Measurements from ENCODE around the gene LMF2. TPM values are rescaled to one million over a fixed set of nuclear protein-coding genes. Genes with fewer than 3 reads are reported as not detected.

LMF2 gene
- total and polyA plus RNA-seq, 4 donors = 20.0 to 123 (median 53.9) TPM

- no peaks in the 10 kb centered on the region for H3K27me3 ChIP-seq (ENCODE audit: control insufficient read depth in 1 of 2, insufficient read depth in 2 of 2, low read length in 1 of 2)
- 80 to 84% methylated on average over 6 of the region's 6 CpGs for WGBS, 2 donors
- H3K4me3 ChIP-seq (ENCODE audit: low read length in 2 of 2) = no peak overlapping the region
- no peaks in the 10 kb centered on the region for H3K4me1 ChIP-seq (ENCODE audit: control insufficient read depth in 1 of 2, insufficient read depth in 2 of 2, low read length in 2 of 2)
- no peaks in the 10 kb centered on the region for H3K36me3 ChIP-seq (ENCODE audit: control insufficient read depth in 1 of 2, insufficient read depth in 2 of 2, low read length in 1 of 2)
- H3K9me3 ChIP-seq (ENCODE audit: control insufficient read depth, low read length) = no peaks in the 10 kb centered on the region
- intact Hi-C loops (cut with DNase I) = loop anchor here in 1 of 2 donors (2.0 kb wide), 1 partner anchor 31 kb away; the partner anchor contains the start of gene LMF2
- DNase-seq = no peak
- ATAC-seq (ENCODE audit: low FRiP score) = no peak
- no peak overlapping the region for H3K27ac ChIP-seq (ENCODE audit: low read depth in 1 of 2, low read length in 2 of 2)
Measured at GRCh38 chr22:50475652-50476002, 31.9 kb downstream of the LMF2 start.

GRCh38 chr22:50474710-50475651 lies 32.5 kb downstream of the LMF2 start, which contains the start of gene SBF1:
TSS of gene SBF1 (minus strand) at chr22:50475035. CDS start at chr22:50474840, 195 bp downstream.
- Histone ChIP-seq H3K4me3 (ENCODE audit: low read length in 2 of 2) (peak within 1 kb of the TSS; percentile 91 to 93), H3K36me3 (ENCODE audit: control insufficient read depth in 1 of 2, insufficient read depth in 2 of 2, low read length in 1 of 2) (no peaks in the 10 kb centered on the region), H3K27ac (ENCODE audit: low read depth in 1 of 2, low read length in 2 of 2) (no peak within 1 kb of the TSS), H3K9me3 (ENCODE audit: control insufficient read depth, low read length) (no peaks in the 10 kb centered on the region), H3K27me3 (ENCODE audit: control insufficient read depth in 1 of 2, insufficient read depth in 2 of 2, low read length in 1 of 2) (no peaks in the 10 kb centered on the region), H3K4me1 (ENCODE audit: control insufficient read depth in 1 of 2, insufficient read depth in 2 of 2, low read length in 2 of 2) (no peaks in the 10 kb centered on the region)
- ATAC-seq (ENCODE audit: low FRiP score) = peak; percentile 97
- 1% methylated on average over 70 to 97 of the region's 97 CpGs for WGBS, 2 donors
- intact Hi-C loops (cut with DNase I) = loop anchor here in 1 of 2 donors (2.0 kb wide), 1 partner anchor 32 kb away; the partner anchor contains the start of gene LMF2
- DNase-seq = peak; percentile 94 to 97

DNA sequence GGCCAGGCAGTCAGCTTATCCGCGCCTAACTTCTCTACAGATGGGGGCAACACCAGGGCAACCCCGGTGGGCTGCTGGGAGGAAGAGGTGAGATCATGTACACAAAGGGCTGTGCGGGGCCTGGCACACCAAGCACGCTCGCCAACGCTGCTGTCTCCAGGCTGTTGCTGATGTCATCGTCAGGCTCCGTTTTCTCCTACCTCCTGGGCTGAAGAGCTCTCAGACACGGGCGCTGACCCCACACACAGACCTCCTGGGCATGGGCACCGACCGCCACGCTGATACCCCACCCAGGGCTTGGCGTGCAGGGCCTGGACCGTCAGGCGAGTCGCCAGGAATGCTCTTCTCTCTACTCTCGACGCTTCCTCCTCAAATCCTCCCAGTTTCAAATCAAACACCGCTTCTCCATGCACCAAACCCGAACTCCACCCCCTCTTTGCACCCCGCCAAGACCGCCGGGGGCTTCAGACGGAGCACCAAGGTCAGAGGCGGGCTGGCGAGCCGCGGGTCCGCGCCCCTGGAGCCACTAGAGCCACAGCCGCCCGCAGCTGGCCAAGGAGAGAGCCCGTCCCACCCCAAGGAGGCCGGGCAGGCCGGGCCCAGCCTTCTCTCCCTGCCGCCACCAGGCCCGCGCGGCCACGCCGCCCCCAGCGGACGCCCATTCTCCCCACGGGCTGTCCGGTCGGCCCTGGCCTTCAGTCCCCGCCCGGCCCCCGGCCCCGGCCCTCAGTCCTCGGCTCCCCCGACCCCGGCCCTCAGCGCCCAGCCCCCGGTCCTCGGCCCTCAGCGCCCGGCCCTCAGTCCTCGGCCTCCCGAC lies 33.4 kb downstream of the LMF2 start:
- peak; percentile 17 for ATAC-seq (ENCODE audit: low FRiP score)
- WGBS, 2 donors = 4% methylated on average over 46 to 62 of the region's 62 CpGs
- H3K36me3 ChIP-seq (ENCODE audit: control insufficient read depth in 1 of 2, insufficient read depth in 2 of 2, low read length in 1 of 2) = no peaks in the 10 kb centered on the region
- peak overlapping the region; percentile 91 to 93 for H3K4me3 ChIP-seq (ENCODE audit: low read length in 2 of 2)
- H3K4me1 ChIP-seq (ENCODE audit: control insufficient read depth in 1 of 2, insufficient read depth in 2 of 2, low read length in 2 of 2) = no peaks in the 10 kb centered on the region
- intact Hi-C loops (cut with DNase I) = loop anchor here in 1 of 2 donors (2.0 kb wide), 1 partner anchor 33 kb away; the partner anchor contains the start of gene LMF2
- DNase-seq = no peak
- no peak overlapping the region for H3K27ac ChIP-seq (ENCODE audit: low read depth in 1 of 2, low read length in 2 of 2)
- H3K27me3 ChIP-seq (ENCODE audit: control insufficient read depth in 1 of 2, insufficient read depth in 2 of 2, low read length in 1 of 2) = no peaks in the 10 kb centered on the region
- no peaks in the 10 kb centered on the region for H3K9me3 ChIP-seq (ENCODE audit: control insufficient read depth, low read length)

DNA sequence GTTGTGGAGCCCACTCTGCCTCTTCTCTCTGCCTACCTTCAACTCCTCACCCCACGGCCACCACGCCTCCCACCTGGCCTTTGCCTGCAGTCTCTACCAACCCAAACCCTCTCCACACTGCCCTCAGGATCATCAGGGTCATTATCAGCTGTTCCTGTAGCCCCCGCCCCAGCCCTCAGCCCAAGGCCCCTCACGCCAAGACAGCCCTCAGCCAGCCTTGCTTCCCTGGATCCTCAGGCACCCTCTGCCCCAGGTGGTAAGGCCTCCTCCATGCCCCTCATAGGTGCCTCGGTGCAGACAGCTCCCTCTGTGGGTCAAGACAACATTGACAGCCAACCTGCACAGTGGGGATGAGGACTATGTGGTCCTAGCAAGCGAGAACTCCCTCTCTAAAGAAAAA lies 34.4 kb downstream of the LMF2 start:
- no peaks in the 10 kb centered on the region for H3K9me3 ChIP-seq (ENCODE audit: control insufficient read depth, low read length)
- no peaks in the 10 kb centered on the region for H3K27me3 ChIP-seq (ENCODE audit: control insufficient read depth in 1 of 2, insufficient read depth in 2 of 2, low read length in 1 of 2)
- no peak for DNase-seq
- no peaks in the 10 kb centered on the region for H3K4me1 ChIP-seq (ENCODE audit: control insufficient read depth in 1 of 2, insufficient read depth in 2 of 2, low read length in 2 of 2)
- intact Hi-C loops (cut with DNase I) = no loop called here
- WGBS, 2 donors = 78 to 81% methylated on average over 6 of the region's 6 CpGs
- no peak overlapping the region for H3K27ac ChIP-seq (ENCODE audit: low read depth in 1 of 2, low read length in 2 of 2)
- no peak overlapping the region for H3K4me3 ChIP-seq (ENCODE audit: low read length in 2 of 2)
- no peak for ATAC-seq (ENCODE audit: low FRiP score)
- H3K36me3 ChIP-seq (ENCODE audit: control insufficient read depth in 1 of 2, insufficient read depth in 2 of 2, low read length in 1 of 2) = no peaks in the 10 kb centered on the region

DNA sequence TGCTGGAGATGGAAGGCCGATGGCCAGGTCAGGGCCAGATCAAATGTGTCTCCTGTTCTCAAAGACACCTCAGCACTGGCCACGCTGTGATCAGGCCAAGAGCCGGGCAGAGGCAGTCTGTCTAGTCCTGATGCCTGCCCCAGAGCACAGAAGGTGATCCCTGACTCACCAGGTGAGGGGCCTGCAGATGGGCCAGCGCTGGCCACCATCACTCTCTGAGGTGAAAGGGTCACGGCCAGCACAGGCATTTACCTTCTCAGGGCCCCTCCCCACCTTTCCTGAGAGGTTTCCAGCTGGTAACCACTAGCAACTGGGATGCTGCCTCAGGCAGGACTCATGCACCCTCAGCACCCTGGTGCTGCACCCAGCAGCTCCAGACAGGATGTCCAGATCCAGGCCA lies 35.5 kb downstream of the LMF2 start:
- intact Hi-C loops (cut with DNase I) = no loop called here

GRCh38 chr22:50471197-50471847 lies 36.2 kb downstream of the LMF2 start:
- DNase-seq = no peak
- WGBS, 2 donors = 78 to 79% methylated on average over 21 of the region's 21 CpGs
- Histone ChIP-seq H3K4me3 (ENCODE audit: low read length in 2 of 2) (no peak overlapping the region), H3K27ac (ENCODE audit: low read depth in 1 of 2, low read length in 2 of 2) (no peak overlapping the region), H3K4me1 (ENCODE audit: control insufficient read depth in 1 of 2, insufficient read depth in 2 of 2, low read length in 2 of 2) (no peaks in the 10 kb centered on the region), H3K27me3 (ENCODE audit: control insufficient read depth in 1 of 2, insufficient read depth in 2 of 2, low read length in 1 of 2) (no peaks in the 10 kb centered on the region), H3K9me3 (ENCODE audit: control insufficient read depth, low read length) (no peaks in the 10 kb centered on the region), H3K36me3 (ENCODE audit: control insufficient read depth in 1 of 2, insufficient read depth in 2 of 2, low read length in 1 of 2) (peaks cover 0 to 5% of the 10 kb centered on the region in 2 donors)
- intact Hi-C loops (cut with DNase I) = no loop called here
- no peak for ATAC-seq (ENCODE audit: low FRiP score)

More for the DNA sequence above, 35.5 kb downstream of the LMF2 start:
- Histone ChIP-seq H3K4me1 (ENCODE audit: control insufficient read depth in 1 of 2, insufficient read depth in 2 of 2, low read length in 2 of 2) (no peaks in the 10 kb centered on the region), H3K4me3 (ENCODE audit: low read length in 2 of 2) (no peak overlapping the region), H3K27me3 (ENCODE audit: control insufficient read depth in 1 of 2, insufficient read depth in 2 of 2, low read length in 1 of 2) (no peaks in the 10 kb centered on the region), H3K27ac (ENCODE audit: low read depth in 1 of 2, low read length in 2 of 2) (no peak overlapping the region), H3K9me3 (ENCODE audit: control insufficient read depth, low read length) (no peaks in the 10 kb centered on the region), H3K36me3 (ENCODE audit: control insufficient read depth in 1 of 2, insufficient read depth in 2 of 2, low read length in 1 of 2) (peaks cover 0 to 4% of the 10 kb centered on the region in 2 donors)
- WGBS, 2 donors = 81 to 86% methylated on average over 5 of the region's 5 CpGs
- no peak for DNase-seq
- ATAC-seq (ENCODE audit: low FRiP score) = no peak

DNA sequence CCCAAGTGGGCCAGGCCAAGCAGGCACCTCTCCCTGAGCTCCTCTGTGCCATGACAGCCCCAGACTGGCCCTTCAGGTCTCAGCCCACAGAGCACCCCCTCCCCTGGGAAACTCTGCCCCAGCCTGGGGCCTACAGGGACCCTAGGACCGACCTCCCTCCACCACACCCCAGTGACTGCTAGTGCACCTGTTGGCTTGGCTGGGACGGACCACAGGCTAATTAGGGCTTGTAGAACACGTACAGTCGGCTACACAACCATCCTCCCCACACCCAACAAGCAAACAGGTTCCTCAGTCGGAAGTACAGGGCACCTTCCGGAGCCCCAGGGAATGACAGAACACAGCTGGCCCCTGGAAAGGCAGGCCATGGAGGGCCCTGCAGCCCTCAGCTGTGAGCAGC lies 37.0 kb downstream of the LMF2 start:
- intact Hi-C loops (cut with DNase I) = no loop called here
- WGBS, 2 donors = 67 to 73% methylated on average over 6 of the region's 6 CpGs
- DNase-seq (no peak), ATAC-seq (ENCODE audit: low FRiP score) (no peak)
- Histone ChIP-seq H3K27me3 (ENCODE audit: control insufficient read depth in 1 of 2, insufficient read depth in 2 of 2, low read length in 1 of 2) (no peaks in the 10 kb centered on the region), H3K36me3 (ENCODE audit: control insufficient read depth in 1 of 2, insufficient read depth in 2 of 2, low read length in 1 of 2) (peaks cover 0 to 11% of the 10 kb centered on the region in 2 donors), H3K4me3 (ENCODE audit: low read length in 2 of 2) (no peak overlapping the region), H3K9me3 (ENCODE audit: control insufficient read depth, low read length) (no peaks in the 10 kb centered on the region), H3K27ac (ENCODE audit: low read depth in 1 of 2, low read length in 2 of 2) (no peak overlapping the region), H3K4me1 (ENCODE audit: control insufficient read depth in 1 of 2, insufficient read depth in 2 of 2, low read length in 2 of 2) (no peaks in the 10 kb centered on the region)

Data from aorta (tissue), 5 donors.